CD4-positive, alpha-beta T cell treated with Interleukin-4 for 4 hours (primary cell): ENCODE measurements around the gene SLC35A5.

ENCODE experiments used
- DNase-seq: peaks from one replicate; pipeline ENCODE4 v3.0.0-alpha.2; 2020

SLC35A5 gene

GRCh38 chr3:112572701-112573100 is 10.9 kb downstream of the SLC35A5 start:
- DNase-seq, result no peak

- DNase-seq, result no peak
Measured at GRCh38 chr3:112579232-112579631, 17.4 kb downstream of the SLC35A5 start.

GRCh38 chr3:112579697-112580096 is 17.9 kb downstream of the SLC35A5 start:
- DNase-seq, result no peak

- DNase-seq, result peak; percentile 35
Measured at GRCh38 chr3:112582244-112582874, 20.5 kb downstream of the SLC35A5 start.

- no peak for DNase-seq
Measured at GRCh38 chr3:112583105-112583504, 21.3 kb downstream of the SLC35A5 start.

- DNase-seq, result no peak
Measured at GRCh38 chr3:112585782-112586181, 23.9 kb downstream of the SLC35A5 start.

- DNase-seq, result no peak
Measured at GRCh38 chr3:112587336-112587735, 25.5 kb downstream of the SLC35A5 start.

GRCh38 chr3:112593258-112593657 is 31.4 kb downstream of the SLC35A5 start:
- no peak for DNase-seq

- no peak for DNase-seq
Measured at GRCh38 chr3:112594856-112595255, 33.0 kb downstream of the SLC35A5 start.

- DNase-seq, result no peak
Measured at GRCh38 chr3:112597945-112598344, 36.1 kb downstream of the SLC35A5 start.

GRCh38 chr3:112598731-112599130 is 36.9 kb downstream of the SLC35A5 start:
- DNase-seq, result no peak

- no peak for DNase-seq
Measured at GRCh38 chr3:112602217-112602838, 40.5 kb downstream of the SLC35A5 start.

GRCh38 chr3:112604536-112604935 is 42.7 kb downstream of the SLC35A5 start:
- DNase-seq, result no peak

GRCh38 chr3:112605285-112605684 is 43.4 kb downstream of the SLC35A5 start:
- DNase-seq, result no peak

GRCh38 chr3:112606098-112606497 is 44.3 kb downstream of the SLC35A5 start:
- no peak for DNase-seq

- DNase-seq, result no peak
Measured at GRCh38 chr3:112607863-112608262, 46.0 kb downstream of the SLC35A5 start.

GRCh38 chr3:112610121-112610520 is 48.3 kb downstream of the SLC35A5 start:
- no peak for DNase-seq

- DNase-seq, result no peak
Measured at GRCh38 chr3:112611752-112612515, 50.1 kb downstream of the SLC35A5 start.

GRCh38 chr3:112615989-112616731 is 54.3 kb downstream of the SLC35A5 start:
- no peak for DNase-seq

- no peak for DNase-seq
Measured at GRCh38 chr3:112617285-112617684, 55.4 kb downstream of the SLC35A5 start.

- DNase-seq, result no peak
Measured at GRCh38 chr3:112619295-112619694, 57.5 kb downstream of the SLC35A5 start.

- no peak for DNase-seq
Measured at GRCh38 chr3:112623213-112623612, 61.4 kb downstream of the SLC35A5 start.

- no peak for DNase-seq
Measured at GRCh38 chr3:112623717-112624116, 61.9 kb downstream of the SLC35A5 start.
